HG03045 (cell line): ENCODE measurements around the gene B4GALT7.
"Not testable (repeated sequence)": the region's sequence is repeated elsewhere in the genome, so short reads cannot be mapped to it uniquely, and the experiment has no call there.

Experiments used
- ATAC-seq: cut with Tn5 transposase; IDR thresholded peaks from one replicate; pipeline ENCODE4 v1.9.1; 2021; ENCODE audit warnings: mild to moderate bottlenecking, moderate library complexity; ENCODE audit not compliant: unreplicated experiment

The B4GALT7 gene

DNA sequence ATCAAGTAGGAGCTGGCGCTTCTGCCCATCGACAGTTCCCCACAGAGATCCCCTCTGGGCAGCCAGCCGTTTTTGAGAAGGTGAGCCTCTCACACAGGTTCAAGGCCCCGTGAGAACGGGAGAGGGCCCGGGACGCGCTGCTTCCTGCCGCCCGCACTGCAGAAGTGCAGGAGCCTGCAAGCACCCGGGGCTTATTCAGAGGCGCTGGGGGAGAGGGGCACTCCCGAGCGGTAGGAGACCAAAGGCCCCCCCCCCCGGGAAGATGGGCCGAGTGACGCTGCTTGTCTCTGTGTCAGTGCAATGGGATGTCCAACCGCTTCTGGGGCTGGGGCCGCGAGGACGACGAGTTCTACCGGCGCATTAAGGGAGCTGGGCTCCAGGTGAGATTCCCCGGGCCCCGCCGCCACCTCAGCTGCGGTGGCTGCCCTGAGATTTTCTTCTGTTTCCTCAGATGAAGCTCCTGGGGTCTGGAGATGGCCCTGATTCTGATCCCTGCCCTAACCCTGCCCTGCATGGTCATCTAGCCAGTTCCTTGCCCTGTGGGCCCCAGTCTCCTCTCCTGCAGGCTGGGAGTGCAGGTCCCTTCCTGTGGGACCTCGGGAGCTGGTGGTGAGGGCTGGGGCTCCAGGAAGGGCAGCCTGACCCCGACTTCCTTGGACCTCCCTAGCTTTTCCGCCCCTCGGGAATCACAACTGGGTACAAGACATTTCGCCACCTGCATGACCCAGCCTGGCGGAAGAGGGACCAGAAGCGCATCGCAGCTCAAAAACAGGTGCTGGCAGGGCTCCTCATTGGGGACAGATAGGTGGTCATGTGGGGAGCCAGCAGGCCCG, 8.5 kb downstream of the B4GALT7 start:
- ATAC-seq: no peak

DNA sequence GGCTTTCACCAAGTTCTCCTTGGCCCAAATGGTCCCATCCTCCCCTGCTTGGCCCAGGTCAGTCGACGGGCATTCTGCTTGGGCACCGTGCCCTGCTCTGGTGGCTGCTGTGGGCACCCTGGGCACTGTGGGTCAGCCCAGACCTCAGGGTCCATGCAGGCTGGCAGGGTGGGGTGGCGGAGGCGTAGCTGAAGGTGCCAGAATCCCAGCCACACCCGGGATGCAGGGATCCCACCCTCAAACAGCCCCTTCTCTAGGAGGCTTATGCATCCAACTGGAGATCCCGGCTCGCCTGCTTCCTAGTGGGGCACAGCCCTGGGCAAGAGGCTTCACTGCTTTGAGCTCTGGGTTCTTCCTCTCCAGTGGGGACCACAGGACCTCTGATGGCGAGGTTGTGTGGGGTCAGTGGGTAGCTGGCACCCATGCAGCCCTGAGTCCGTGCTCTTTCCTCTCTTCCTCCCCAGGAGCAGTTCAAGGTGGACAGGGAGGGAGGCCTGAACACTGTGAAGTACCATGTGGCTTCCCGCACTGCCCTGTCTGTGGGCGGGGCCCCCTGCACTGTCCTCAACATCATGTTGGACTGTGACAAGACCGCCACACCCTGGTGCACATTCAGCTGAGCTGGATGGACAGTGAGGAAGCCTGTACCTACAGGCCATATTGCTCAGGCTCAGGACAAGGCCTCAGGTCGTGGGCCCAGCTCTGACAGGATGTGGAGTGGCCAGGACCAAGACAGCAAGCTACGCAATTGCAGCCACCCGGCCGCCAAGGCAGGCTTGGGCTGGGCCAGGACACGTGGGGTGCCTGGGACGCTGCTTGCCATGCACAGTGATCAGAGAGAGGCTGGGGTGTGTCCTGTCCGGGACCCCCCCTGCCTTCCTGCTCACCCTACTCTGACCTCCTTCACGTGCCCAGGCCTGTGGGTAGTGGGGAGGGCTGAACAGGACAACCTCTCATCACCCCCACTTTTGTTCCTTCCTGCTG, 9.4 kb downstream of the B4GALT7 start:
- no peak for ATAC-seq

DNA sequence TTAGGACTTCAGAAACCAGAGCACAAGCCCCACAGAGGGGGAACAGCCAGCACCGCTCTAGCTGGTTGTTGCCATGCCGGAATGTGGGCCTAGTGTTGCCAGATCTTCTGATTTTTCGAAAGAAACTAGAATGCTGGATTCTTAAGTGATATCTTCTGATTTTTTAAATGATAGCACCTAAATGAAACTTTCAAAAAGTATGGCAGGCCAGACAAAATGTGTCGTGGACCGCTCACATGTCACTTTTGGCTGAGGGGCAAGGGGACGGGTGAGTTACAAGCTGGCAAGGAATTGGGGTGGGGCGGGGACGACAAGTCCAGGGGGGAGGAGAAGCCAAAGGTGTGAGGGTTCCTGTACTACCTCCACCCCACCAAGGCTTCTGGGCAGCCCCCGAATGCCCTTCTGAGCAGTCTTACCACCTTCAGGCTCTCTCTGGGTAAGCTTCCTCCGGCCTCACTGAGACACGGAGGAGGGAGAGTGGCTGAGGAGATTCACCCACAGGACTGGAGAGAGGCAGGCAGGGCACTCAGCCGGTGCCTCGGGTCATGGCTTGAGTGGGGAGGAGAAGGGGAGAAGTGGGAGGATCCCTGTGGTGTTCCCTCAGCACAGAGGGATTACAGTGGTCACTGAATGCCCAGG, 10.3 kb downstream of the B4GALT7 start:
- no peak for ATAC-seq

DNA sequence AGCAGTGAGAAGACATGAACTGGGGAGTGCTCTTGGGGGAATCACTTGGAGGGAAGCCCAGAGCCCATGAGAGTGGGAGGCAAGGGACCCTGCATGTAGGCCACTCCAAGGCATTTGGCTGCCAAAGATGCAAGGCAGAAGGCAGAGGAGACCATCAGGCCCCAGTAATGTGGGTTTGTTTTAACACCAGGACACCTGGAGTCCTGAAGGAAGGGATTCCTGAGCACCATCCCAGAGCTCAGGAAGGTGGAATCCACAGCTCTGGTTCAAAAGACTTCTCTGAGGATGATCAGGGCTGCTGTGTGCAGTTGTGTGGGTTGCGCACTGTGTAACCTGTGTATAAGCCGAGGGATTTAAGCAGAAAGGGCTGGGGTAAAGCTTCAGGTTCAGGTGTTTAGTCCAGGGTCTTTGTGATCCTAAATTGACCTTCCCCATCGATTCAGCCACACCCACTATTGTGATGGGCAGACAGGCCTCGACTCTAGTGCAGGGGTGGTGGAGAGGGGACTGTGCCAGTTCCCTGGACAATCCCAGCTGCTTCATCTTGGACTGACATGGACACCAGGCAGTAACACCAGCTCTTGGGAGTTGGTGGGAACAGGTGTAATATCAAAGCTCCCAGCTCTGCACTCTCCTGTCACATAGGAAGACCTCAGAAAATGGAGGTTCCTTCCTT, 11.0 kb downstream of the B4GALT7 start:
- ATAC-seq: no peak

DNA sequence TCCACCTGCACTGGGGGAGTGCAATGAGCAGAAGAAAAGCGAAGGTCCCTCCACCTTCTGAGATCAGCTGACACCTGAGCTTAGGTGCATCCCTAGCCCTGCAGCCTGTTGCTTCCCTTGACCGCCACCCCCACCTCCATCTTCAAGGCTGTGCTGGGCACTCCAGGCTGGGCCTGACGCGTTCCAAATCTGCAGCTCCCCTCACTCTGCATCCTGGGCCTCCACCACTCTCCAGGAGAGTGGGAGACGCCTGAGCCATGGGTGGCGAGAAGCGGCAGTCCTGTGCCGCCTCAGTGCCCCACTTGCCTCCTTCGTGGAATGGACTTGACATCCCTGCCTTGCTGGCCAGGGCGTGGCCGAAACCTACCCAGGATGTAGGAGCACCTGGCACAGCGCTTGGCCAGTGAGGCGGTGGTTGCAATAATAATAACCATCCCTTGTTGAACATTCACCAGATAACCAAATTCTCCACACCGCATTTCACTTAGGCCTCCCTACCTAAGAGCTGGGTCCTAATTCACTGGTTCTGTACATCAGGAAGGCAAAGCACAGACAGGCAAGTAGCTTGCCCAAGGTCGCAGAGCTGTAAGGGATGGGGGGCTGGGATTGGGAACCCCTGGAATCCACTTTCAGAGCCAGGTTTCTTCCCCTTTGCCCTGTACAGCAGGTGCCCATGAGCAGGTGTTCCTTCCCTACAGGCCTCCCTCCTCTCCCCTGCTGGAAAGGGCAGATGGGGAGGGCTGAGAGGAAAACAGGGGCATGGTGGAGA, 11.7 kb downstream of the B4GALT7 start:
- ATAC-seq: no peak

DNA sequence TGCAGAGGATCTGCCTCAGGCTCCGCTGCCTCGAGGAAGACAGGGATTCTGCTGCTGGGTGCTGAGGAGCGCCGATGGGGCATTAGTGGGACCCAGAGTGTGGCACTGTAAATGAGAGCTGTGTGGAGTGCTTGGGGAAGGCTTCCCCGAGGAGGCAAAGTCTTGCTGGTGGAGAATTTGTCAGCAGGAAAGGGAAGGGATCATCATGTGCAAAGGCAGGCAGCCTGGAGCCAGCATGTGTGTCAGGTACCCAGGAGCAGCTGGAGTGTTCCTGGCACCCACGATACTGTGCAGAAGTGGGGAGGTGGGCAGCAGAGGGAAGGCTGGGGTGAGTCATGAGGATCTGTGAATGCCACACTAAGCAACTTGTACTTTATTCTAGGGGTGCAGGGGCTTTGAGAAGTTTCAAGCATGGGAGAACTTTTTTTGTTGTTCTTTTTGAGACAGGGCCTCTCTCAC, 12.3 kb downstream of the B4GALT7 start:
- no peak for ATAC-seq

DNA sequence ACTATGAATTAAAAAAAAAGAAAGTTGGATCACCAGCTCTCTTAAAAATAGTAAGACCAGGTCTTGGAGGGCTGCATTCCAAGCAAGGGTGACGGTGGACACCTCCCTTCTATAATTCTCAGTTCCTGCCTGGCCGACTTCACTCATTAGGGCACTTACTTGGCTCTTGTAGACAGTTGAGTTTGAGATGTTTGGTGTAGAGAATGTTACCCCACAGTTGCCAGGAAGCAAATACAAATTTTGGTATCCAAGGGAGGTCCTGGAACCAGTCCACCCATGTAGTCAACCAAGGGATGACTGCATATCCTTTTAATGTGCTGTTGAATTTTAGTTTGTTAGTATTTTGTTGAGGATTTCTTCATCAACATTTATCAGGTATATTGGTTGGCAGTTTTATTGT, 20.6 kb downstream of the B4GALT7 start:
- ATAC-seq: no peak

DNA sequence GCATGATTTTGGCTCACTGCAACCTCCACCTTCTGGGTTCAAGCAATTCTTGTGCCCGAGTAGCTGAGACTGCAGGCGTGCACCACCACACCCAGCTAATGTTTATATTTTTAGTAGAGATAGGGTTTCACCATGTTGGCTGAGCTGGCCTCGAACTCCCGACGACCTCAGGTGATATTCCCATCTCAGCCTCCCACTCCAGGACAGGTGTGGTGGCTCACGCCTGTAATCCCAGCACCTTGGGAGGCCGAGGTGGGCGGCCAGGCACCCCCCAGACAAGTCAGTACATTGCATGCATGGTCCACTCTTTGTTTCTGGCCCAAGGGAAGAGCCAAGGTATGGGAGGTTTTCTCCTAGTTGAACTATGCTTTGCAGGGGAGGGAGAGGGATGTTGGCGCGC, 24.2 kb downstream of the B4GALT7 start:
- not testable (repeated sequence) for ATAC-seq

DNA sequence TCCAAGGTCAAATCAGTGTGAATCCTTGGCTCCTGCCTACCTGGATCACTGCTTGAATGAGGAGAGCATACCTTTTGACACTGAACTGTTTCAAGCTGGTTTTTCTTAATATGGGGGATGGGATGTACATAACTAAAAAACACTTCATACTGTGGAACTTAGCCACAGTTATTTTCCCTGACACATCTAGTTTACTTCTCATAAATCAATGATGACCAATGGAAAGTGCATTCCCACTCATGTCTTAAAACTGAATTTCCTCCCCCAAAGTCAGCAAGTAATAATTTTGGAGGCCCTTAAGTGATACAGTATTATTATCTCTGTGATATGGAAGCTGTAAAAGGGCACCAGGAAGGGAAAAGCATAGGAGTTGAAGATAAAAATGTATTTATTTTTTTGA, 30.3 kb downstream of the B4GALT7 start:
- ATAC-seq: not testable (repeated sequence)

DNA sequence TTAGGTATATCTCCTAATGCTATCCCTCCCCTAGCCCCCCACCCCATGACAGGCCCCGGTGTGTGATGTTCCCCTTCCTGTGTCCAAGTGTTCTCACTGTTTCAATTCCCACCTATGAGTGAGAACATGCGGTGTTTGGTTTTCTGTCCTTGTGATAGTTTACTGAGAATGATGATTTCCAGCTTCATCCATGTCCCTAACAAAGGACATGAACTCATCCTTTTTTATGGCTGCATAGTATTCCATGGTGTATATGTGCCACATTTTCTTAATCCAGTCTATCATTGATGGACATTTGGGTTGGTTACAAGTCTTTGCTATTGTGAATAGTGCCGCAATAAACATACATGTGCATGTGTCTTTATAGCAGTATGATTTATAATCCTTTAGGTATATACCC, 35.0 kb downstream of the B4GALT7 start:
- ATAC-seq: not testable (repeated sequence)

DNA sequence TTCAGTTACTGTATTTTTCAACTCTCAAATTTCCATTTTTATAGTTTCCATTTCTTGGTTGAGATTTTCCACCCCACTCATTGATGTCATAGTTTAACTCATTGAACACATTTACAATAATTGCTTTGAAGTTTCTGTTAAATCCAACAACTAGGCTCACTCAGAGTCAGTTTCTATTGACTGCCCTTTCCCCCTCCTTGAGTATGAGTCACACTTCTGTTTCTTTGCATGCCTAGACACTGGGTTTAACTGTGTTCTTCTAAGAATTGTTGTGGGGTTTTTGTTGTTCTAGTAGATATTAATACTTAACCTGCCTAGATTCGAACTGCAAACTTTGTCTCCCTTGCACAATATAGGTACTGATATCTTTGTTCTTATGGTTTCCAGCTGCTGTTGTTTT, 45.5 kb downstream of the B4GALT7 start:
- not testable (repeated sequence) for ATAC-seq

DNA sequence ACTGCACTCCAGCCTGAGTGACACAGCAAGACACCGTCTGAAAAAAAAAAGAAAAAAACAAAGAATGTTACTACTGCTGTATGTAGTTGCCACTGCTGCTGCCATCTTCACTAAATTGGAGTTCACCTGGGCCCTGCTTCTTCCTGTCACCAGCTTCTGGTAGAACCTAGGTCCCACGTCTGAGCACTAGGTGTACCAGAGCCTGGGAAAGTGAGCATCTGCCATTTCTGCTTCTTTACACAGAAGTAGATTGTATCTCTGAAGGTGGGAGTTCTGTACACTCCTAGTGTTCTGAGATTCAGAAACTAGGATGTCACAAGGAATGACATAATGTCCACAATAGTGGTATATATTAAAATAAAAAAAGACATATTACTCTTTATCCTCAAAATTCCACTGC, 51.3 kb downstream of the B4GALT7 start:
- not testable (repeated sequence) for ATAC-seq

DNA sequence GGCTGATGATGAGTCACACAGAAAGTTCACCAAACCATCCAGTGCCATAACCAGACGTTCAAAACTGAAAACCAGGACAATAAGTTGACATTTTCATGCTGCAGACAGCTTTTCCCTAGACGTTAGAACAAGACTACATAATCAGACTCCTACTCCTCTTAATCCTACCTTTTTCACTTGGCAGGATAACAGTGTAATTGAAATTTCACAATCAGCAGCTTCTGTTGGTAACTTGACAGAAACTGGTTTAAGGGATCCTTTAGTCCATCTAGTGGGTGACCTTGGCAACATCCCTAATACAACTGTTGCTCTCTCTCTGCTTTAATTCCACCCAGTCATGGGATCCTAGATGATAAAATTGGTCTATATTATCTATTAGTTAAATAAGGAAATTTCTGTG, 57.9 kb downstream of the B4GALT7 start:
- not testable (repeated sequence) for ATAC-seq

DNA sequence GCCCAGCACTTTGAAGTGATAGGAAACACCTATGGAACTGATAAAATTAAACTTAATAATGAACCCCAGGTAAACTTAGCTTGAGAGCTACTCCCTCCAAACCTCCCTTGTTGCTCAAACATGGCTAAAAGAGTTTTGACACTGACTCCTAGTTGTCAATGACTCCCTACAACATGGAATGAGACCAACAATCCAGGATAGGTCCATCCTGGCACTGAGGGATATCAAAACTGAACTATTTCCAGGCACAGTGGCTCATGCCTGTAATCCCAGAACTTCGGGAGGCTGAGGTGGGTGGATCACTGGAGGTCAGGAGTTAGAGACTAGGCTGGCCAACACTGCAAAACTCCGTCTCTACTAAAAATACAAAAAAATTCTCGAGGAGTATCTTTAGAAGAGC, 58.6 kb downstream of the B4GALT7 start:
- not testable (repeated sequence) for ATAC-seq
